IPS-18c (cell line): ENCODE measurements around the gene MGLL.

Source experiments
- H3K4me3 ChIP-seq: 2 replicates; pipeline ENCODE4 v1.7.0; 2013; ENCODE audit warnings: low read depth, mild to moderate bottlenecking, low read length, moderate library complexity; ENCODE audit not compliant: insufficient read depth
- H3K9me3 ChIP-seq: one replicate; pipeline ENCODE4 v1.6.1; 2013; ENCODE audit warnings: mild to moderate bottlenecking, low read length, moderate library complexity; ENCODE audit not compliant: control insufficient read depth, insufficient read depth

Gene MGLL

GRCh38 chr3:127745656-127746399 lies 76.5 kb downstream of the MGLL start:
- no peaks in the 10 kb centered on the region for H3K9me3 ChIP-seq
- no peak overlapping the region for H3K4me3 ChIP-seq

- Histone ChIP-seq H3K4me3 (no peak overlapping the region), H3K9me3 (no peaks in the 10 kb centered on the region)
Measured at GRCh38 chr3:127744875-127745274, 77.4 kb downstream of the MGLL start.

- Histone ChIP-seq H3K9me3 (no peaks in the 10 kb centered on the region), H3K4me3 (no peak overlapping the region)
Measured at GRCh38 chr3:127744253-127744815, 78.0 kb downstream of the MGLL start.

GRCh38 chr3:127743351-127744252 lies 78.7 kb downstream of the MGLL start:
- Histone ChIP-seq H3K4me3 (no peak overlapping the region), H3K9me3 (no peaks in the 10 kb centered on the region)

- Histone ChIP-seq H3K4me3 (no peak overlapping the region), H3K9me3 (no peaks in the 10 kb centered on the region)
Measured at GRCh38 chr3:127742580-127742979, 79.7 kb downstream of the MGLL start.

- H3K4me3 ChIP-seq, result no peak overlapping the region
- H3K9me3 ChIP-seq, result no peaks in the 10 kb centered on the region
Measured at GRCh38 chr3:127741690-127742089, 80.6 kb downstream of the MGLL start.

- no peak overlapping the region for H3K4me3 ChIP-seq
- no peaks in the 10 kb centered on the region for H3K9me3 ChIP-seq
Measured at GRCh38 chr3:127741246-127741645, 81.1 kb downstream of the MGLL start.

- Histone ChIP-seq H3K4me3 (no peak overlapping the region), H3K9me3 (no peaks in the 10 kb centered on the region)
Measured at GRCh38 chr3:127740136-127740915, 82.0 kb downstream of the MGLL start.

GRCh38 chr3:127739347-127740135 lies 82.8 kb downstream of the MGLL start:
- H3K4me3 ChIP-seq, result no peak overlapping the region
- H3K9me3 ChIP-seq, result no peaks in the 10 kb centered on the region

GRCh38 chr3:127738192-127738840 lies 84.0 kb downstream of the MGLL start:
- Histone ChIP-seq H3K4me3 (no peak overlapping the region), H3K9me3 (no peaks in the 10 kb centered on the region)

GRCh38 chr3:127736801-127737539 lies 85.3 kb downstream of the MGLL start:
- Histone ChIP-seq H3K9me3 (no peaks in the 10 kb centered on the region), H3K4me3 (no peak overlapping the region)

GRCh38 chr3:127735767-127736693 lies 86.3 kb downstream of the MGLL start:
- H3K4me3 ChIP-seq, result no peak overlapping the region
- no peaks in the 10 kb centered on the region for H3K9me3 ChIP-seq

GRCh38 chr3:127734754-127735473 lies 87.4 kb downstream of the MGLL start:
- Histone ChIP-seq H3K9me3 (no peaks in the 10 kb centered on the region), H3K4me3 (no peak overlapping the region)

GRCh38 chr3:127734181-127734720 lies 88.1 kb downstream of the MGLL start:
- Histone ChIP-seq H3K9me3 (no peaks in the 10 kb centered on the region), H3K4me3 (no peak overlapping the region)
